Measurements from ENCODE around the gene RASL11B.

Gene RASL11B

DNA sequence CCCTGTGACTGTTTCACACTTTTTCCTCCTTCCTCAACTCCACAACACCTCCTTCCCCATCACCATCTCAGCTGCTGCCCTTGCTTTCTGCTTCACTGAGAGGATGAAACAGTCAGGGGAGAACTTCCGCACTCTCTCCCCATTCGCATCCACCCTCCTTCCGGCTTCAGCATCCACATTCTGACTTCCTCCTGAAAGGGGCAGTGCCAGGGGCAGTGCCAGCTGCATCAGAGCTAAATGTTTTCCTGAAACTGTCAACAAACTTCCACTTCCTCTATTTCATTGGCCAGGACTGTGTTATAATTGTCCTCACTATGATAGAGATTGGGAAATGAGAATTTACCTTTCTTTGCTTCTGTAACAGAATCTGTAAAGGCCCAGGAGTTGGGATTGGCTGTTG, 18.2 kb upstream of the RASL11B start:
- no peak for DNase-seq

DNA sequence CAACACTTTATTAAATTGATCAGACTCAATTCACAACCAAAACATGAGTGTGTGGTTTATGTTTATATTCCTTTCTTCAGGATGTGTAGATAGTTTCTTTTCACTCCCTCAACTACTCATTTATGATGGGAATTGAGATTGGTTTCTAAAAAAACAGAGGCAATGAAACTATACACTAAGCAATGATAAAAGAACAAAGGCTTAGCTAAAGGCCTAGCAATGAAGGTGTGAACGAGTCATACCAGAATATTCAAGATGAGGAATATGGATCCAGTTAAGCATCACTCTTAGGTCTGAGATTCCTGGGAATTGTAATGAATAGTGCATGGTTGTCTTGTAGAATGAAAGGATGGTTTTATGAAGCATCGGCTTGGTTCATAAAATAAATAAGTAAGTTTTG, 17.5 kb upstream of the RASL11B start:
- DNase-seq, result no peak

- DNase-seq, result no peak
Observed at GRCh38 chr4:52846502-52846901, 15.6 kb upstream of the RASL11B start.

- DNase-seq, result no peak
Observed at GRCh38 chr4:52848254-52848653, 13.9 kb upstream of the RASL11B start.

- DNase-seq, result no peak
Observed at GRCh38 chr4:52850406-52851124, 11.6 kb upstream of the RASL11B start.

DNA sequence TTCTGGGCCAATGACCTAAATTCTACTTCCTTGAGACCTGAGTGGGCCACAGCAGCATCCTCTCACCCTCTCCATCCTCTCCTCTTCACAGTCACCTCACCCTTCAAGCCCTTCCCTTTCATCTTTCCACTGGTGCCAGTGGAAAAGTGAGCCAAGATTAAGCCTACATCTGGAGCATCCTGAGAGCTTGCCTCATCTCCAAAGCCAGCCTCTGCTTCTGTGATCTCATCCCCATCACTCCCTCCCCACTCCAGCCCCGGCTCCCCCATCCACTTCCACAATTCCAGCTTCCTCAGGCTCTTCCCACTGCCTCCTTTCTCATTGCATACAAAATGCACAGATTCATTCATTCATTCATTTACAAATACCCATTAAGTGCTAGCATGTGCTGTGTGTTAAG, 10.1 kb upstream of the RASL11B start:
- no peak for DNase-seq

GRCh38 chr4:52852711-52853110, 9.4 kb upstream of the RASL11B start:
- no peak for DNase-seq

DNA sequence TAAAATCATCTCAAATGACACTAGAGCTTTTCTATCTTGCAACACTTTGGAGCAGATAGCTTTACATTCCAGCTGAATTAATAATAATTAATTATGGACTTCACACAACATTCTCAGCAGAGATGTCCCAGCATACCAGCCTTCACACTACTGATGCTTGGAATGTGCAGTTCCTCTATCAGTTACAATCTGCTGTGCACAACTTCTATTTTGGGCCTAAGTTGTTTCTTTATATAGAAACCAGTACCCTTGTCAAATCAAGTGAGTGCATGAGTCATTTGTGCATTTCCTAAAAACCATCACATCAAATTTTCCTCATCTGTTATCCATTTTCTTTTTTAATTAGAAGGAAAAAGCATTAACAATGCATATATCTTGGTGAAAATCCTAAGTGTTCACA, 8.8 kb upstream of the RASL11B start:
- no peak for DNase-seq

DNA sequence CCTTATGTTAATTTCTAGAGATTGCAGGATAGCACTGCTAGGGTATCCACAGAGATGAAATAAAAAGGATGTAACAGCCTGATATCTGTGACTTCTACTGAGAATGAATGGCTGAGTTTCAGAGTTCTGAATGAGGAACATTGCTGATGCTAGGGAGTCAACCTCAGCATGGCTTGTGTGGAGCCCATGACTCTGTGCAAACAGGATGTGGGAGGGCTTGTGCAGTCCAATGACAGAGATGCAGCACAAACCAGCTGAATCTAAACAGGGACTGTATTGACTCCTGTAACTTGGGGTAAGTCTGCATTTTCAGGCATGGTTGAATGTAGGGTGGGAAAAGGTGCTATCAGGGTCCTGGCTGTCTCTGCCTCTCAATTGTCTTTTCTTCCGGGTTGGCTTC, 5.3 kb upstream of the RASL11B start:
- no peak for DNase-seq

DNA sequence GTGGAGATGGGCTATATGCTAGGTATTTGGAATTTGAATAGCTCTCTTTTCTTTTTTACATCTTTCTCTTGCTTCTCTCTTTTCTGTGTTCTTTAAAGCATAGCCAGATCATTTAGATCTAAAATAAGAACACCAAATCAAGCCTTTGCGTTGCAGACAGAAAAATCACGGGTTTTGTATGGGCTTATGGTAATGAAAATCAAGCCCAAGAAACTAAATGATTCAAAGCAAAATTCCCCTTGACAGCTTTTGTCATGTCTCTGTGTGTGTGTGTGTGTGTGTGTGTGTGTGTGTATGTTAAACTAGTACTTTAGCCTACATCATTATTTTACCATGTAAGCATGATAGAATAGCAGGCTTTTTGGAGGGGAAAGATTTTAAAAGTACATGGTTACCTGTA, 1.8 kb upstream of the RASL11B start:
- DNase-seq, result no peak

- no peak for DNase-seq
Observed at GRCh38 chr4:52861171-52861823, 820 bp upstream of the RASL11B start.

- DNase-seq, result no peak
Observed at GRCh38 chr4:52862639-52863161, 583 bp downstream of the RASL11B start.

DNA sequence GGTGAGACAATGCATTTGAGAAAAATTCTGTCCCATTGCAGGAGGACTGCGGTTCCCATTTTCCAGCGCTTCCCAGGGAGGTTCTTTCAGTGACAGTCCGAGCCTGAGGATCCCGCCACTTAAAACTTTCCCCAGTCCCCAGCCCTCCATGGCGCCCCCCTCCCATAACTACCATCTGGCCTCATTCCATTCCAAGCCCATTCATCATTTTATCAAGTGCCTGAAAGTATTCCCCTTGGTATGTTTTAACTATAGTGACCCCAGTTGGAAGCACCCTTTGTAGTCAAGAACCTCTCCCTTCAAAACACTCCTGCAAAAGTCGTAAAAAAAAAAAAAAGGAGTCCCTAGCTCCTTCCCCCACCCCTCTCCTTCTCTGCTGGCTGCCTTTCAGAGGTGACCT, 1.2 kb downstream of the RASL11B start:
- DNase-seq, result no peak

DNA sequence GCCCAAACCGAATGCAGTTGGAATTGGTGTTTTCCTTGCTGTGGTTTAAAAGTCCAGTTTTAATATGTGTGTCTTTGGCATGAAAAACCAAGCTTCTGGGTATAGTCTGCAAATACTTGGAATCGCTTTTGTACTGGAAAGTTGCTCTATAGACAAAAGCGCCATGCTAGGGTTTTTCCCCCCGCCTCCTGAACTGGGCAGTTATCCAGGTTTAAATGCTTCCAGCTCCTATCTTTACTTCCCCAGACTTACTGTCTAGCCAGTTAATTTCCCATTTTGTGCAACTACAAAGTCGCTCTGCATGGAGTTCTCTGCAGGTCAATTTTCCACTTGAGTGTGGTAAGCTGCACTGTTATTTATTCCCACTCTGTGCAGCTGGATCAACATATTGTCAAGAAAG, 2.7 kb downstream of the RASL11B start:
- DNase-seq, result no peak

GRCh38 chr4:52865300-52865699, 3.2 kb downstream of the RASL11B start:
- DNase-seq, result no peak

- DNase-seq, result no peak
Observed at GRCh38 chr4:52866734-52867133, 4.6 kb downstream of the RASL11B start.

DNA sequence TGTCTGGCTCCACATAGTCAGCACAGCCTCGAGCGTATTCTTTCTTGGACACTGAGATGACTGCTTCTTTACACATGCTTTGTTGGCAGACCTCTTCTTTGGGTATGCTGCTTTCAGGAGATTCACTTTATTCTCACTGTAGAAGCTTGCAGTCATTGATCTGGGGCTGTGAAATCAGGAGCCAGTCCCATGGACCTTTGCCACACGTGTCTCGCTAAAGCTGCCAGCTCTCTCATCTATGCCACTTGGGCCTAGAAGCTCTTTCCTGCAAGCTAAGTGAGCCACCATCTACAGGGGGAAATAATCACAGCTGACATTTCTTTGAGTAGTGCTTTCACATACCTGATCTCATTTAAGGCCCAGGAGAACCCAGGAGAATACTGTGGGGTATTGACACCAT, 5.0 kb downstream of the RASL11B start:
- DNase-seq, result no peak

DNA sequence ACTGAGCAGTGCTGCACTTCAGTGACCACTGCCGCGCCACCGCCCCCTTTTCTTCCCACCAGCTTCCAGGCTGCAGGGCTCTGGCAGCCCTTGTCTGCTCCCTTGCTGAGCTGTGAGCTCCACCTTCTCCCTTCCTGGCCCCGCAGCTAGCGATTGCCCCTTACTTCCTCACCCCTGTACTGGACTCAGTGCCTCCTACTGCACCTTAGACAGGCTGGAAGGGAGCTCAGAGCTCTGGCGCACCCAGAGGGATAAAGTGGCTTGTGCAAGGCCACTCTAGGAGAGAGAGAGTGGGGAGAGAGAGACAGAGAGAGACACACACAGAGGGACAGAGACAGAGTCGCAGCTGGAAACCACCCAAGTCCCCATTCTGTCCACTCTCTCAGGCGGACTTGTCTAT, 6.0 kb downstream of the RASL11B start:
- no peak for DNase-seq

DNA sequence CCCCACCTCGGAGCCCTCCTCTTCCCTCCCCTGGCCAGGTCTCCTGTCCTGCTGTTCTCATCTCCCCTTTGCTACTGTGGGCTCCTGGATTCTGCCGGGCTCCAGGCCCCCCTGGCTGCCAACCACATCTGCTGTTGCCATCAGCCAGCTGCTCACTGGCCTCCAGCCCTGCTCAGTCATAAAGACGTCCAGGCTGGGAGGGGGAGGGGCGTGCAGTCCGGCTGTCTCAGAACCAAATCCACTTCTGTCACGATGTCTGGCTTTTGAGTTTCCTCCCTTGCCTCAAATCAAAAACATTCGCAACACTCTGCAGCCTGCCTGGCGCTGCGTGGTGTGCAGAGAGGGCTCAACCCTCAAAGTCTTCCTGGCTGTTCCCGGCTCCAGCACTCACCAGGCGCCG, 7.1 kb downstream of the RASL11B start:
- no peak for DNase-seq

- no peak for DNase-seq
Observed at GRCh38 chr4:52869656-52870055, 7.5 kb downstream of the RASL11B start.

DNA sequence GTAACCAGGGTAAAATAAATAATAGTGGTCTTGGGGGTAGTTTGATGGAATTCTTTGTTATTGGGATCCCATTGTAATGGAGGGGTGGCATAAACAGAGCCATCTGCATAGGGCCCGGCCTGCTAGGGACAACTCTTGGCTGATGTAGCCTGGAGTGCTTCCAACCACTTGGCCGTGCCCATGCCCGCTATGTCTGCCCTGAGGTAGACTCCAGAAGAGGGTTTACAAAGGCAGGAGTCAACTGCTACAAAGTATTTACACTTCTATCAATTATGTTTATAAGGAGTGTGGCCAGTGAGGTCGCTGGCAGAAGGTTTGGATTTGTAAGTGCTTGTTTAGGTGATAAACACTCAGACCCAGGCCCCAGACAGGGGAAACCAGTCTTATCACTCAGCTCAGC, 8.1 kb downstream of the RASL11B start:
- DNase-seq, result no peak

- no peak for DNase-seq
Observed at GRCh38 chr4:52873191-52873590, 11.1 kb downstream of the RASL11B start.

DNA sequence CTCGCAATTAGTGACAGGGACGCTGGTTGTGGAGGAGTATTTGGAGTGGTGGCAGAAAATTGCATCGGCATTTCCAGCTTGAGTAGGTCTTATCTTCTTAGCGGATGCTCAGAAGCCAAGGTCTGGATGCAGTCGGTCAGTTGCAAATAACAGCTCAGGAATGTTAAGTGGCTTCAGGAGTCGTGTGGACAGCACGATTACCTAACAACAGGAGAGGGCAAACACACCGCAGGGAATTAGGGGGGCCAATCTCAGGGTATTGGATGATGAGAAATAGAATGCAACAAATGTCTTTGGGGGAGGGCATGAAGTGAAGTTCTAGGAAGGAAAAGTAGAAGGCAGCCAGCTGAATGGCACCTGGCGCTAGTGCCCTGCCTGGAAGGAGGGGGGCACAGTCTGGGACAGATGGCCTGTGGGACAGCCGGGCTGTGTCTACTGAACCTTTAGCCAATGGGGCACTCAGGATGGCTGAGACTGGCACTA, 11.8 kb downstream of the RASL11B start:
- DNase-seq, result no peak

DNA sequence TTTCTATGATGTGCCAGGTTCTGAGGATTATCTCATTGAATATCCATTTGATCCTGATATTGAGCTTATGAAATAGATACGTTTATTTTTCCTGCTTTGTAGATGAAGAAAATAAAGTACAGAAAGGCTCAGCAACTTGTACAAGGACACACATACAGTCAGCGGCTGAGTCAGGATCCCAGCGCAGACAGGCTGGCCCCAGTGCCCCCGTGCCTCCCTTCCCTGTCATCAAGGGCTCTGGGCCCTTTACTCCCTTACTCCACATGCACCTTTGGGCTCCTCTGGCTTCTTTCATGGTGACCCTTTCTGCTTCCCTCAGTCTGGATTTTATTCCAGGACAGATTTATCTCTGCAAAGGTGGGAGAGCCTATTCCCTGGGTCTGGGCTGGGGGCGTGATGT, 12.8 kb downstream of the RASL11B start:
- no peak for DNase-seq

GRCh38 chr4:52876069-52876468, 14.0 kb downstream of the RASL11B start:
- DNase-seq, result no peak
